ENCODE results near the gene MLLT3. TPM values are rescaled to one million over a fixed set of nuclear protein-coding genes. Genes with fewer than 3 reads are reported as not detected.

Gene MLLT3
- total RNA-seq, 1 experiment from 2014 or later = 21.6 TPM

GRCh38 chr9:20650750-20651299, 28.5 kb upstream of the MLLT3 start:
- intact Hi-C loops (cut with micrococcal nuclease; ENCODE audit: unreplicated experiment) = no loop called here
- no peaks in the 10 kb centered on the region for H3K36me3 ChIP-seq (ENCODE audit: low read depth)
- ChIA-PET CTCF (no interaction called here), POLR2A (ENCODE audit: unreplicated experiment) (no interaction called here)
- no peaks in the 10 kb centered on the region for H3K9me3 ChIP-seq (ENCODE audit: insufficient read depth, low read depth)
- H3K79me2 ChIP-seq (ENCODE audit: low read depth) = no peaks in the 10 kb centered on the region
- no peak for TF ChIP-seq CTCF (conservative IDR thresholded peaks at IDR 0.05)
- no peak for TF ChIP-seq EZH2 (IDR thresholded peaks at IDR 0.05; ENCODE audit: low read depth)
- no peak overlapping the region for H2AFZ ChIP-seq
- no peak overlapping the region for H3K4me3 ChIP-seq
- no peaks in the 10 kb centered on the region for H4K20me1 ChIP-seq (ENCODE audit: insufficient read depth)
- H3K4me2 ChIP-seq = no peak overlapping the region
- no peak overlapping the region for H3K27ac ChIP-seq
- no peak for DNase-seq
- no peaks in the 10 kb centered on the region for H3K27me3 ChIP-seq (ENCODE audit: insufficient read depth, low read depth)
- no peaks in the 10 kb centered on the region for H3K9me2 ChIP-seq (ENCODE audit: insufficient read depth)
- H3K4me1 ChIP-seq (replicated peaks; ENCODE audit: insufficient read depth) = no peaks in the 10 kb centered on the region
- BruUV-seq (replicated peaks) = no TSS peak
- no peaks in the 10 kb centered on the region for H3F3A ChIP-seq (ENCODE audit: insufficient read depth, low read depth)

- intact Hi-C loops (cut with micrococcal nuclease; ENCODE audit: unreplicated experiment) = no loop called here
- Histone ChIP-seq H3K27me3 (ENCODE audit: insufficient read depth, low read depth) (no peaks in the 10 kb centered on the region), H3K9me3 (ENCODE audit: insufficient read depth, low read depth) (no peaks in the 10 kb centered on the region), H3K27ac (no peak overlapping the region), H3K9me2 (ENCODE audit: insufficient read depth) (no peaks in the 10 kb centered on the region), H4K20me1 (ENCODE audit: insufficient read depth) (no peaks in the 10 kb centered on the region), H3K4me1 (replicated peaks; ENCODE audit: insufficient read depth) (no peaks in the 10 kb centered on the region), H3K4me2 (no peak overlapping the region), H3K4me3 (no peak overlapping the region), H3F3A (ENCODE audit: insufficient read depth, low read depth) (no peaks in the 10 kb centered on the region), H3K36me3 (ENCODE audit: low read depth) (no peaks in the 10 kb centered on the region), H2AFZ (no peak overlapping the region), H3K79me2 (ENCODE audit: low read depth) (no peaks in the 10 kb centered on the region)
- no peak for DNase-seq
- ChIA-PET CTCF (no interaction called here), POLR2A (ENCODE audit: unreplicated experiment) (no interaction called here)
- no peak for TF ChIP-seq CTCF (conservative IDR thresholded peaks at IDR 0.05)
- no TSS peak for BruUV-seq (replicated peaks)
Observed at GRCh38 chr9:20650313-20650712, 28.0 kb upstream of the MLLT3 start.

- intact Hi-C loops (cut with micrococcal nuclease; ENCODE audit: unreplicated experiment) = no loop called here
- H3K27me3 ChIP-seq (ENCODE audit: insufficient read depth, low read depth) = no peaks in the 10 kb centered on the region
- H3K4me1 ChIP-seq (replicated peaks; ENCODE audit: insufficient read depth) = no peaks in the 10 kb centered on the region
- CTCF ChIA-PET = no interaction called here
- H4K20me1 ChIP-seq (ENCODE audit: insufficient read depth) = no peaks in the 10 kb centered on the region
- H3K27ac ChIP-seq = no peak overlapping the region
- no peak for DNase-seq
- TF ChIP-seq EZH2 (IDR thresholded peaks at IDR 0.05; ENCODE audit: low read depth) = no peak
- TF ChIP-seq CTCF (conservative IDR thresholded peaks at IDR 0.05) = no peak
- POLR2A ChIA-PET (ENCODE audit: unreplicated experiment) = no interaction called here
- no peaks in the 10 kb centered on the region for H3K79me2 ChIP-seq (ENCODE audit: low read depth)
- no peaks in the 10 kb centered on the region for H3F3A ChIP-seq (ENCODE audit: insufficient read depth, low read depth)
- no peak overlapping the region for H3K4me2 ChIP-seq
- H3K36me3 ChIP-seq (ENCODE audit: low read depth) = no peaks in the 10 kb centered on the region
- H3K9me3 ChIP-seq (ENCODE audit: insufficient read depth, low read depth) = no peaks in the 10 kb centered on the region
- H2AFZ ChIP-seq = no peak overlapping the region
- no peaks in the 10 kb centered on the region for H3K9me2 ChIP-seq (ENCODE audit: insufficient read depth)
- no TSS peak for BruUV-seq (replicated peaks)
- H3K4me3 ChIP-seq = no peak overlapping the region
Observed at GRCh38 chr9:20649381-20649780, 27.1 kb upstream of the MLLT3 start.
